ENCODE measurements around the gene CUL5. TPM values are rescaled to one million over a fixed set of nuclear protein-coding genes. Genes with fewer than 3 reads are reported as not detected.
A peak's percentile ranks its signal among the peaks of the same experiment; 100 is the strongest.
"Not testable (repeated sequence)": the region's sequence is repeated elsewhere in the genome, so short reads cannot be mapped to it uniquely, and the experiment has no call there.

The CUL5 gene
- total and polyA plus RNA-seq, 7 donors, result 7.1 to 33.7 (median 26.5) TPM

DNA sequence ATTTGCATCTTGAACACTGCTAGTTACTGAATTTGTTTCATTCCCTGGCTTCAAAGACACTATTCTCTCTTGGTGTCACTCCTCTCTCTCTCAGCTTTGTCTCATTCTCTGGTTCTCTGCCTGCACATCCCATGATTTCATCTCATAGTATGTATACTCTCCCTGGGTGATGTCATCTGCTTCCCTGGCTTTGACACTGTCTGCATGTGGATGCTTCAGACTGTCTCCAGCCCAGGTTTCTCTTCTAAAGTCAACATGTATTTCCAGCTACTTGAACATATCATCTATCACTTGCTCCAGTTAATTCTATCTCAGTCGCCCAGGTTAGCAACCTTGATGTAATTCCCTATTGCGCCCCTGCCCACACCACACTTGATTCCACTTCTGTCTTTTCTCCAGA, 103.4 kb downstream of the CUL5 start:
- no peak for DNase-seq
- H3K27me3 ChIP-seq, result no peaks in the 10 kb centered on the region
- 92 to 97% methylated on average over 2 of the region's 2 CpGs for WGBS, 2 donors
- H3K4me3 ChIP-seq, result no peak overlapping the region
- no peak overlapping the region for H3K27ac ChIP-seq
- H3K9me3 ChIP-seq, result no peaks in the 10 kb centered on the region
- peaks cover 0 to 10% (median 0%) of the 10 kb centered on the region in 4 donors for H3K36me3 ChIP-seq
- intact Hi-C loops (cut with DNase I), result no loop called here
- TF ChIP-seq, protein P1, sequence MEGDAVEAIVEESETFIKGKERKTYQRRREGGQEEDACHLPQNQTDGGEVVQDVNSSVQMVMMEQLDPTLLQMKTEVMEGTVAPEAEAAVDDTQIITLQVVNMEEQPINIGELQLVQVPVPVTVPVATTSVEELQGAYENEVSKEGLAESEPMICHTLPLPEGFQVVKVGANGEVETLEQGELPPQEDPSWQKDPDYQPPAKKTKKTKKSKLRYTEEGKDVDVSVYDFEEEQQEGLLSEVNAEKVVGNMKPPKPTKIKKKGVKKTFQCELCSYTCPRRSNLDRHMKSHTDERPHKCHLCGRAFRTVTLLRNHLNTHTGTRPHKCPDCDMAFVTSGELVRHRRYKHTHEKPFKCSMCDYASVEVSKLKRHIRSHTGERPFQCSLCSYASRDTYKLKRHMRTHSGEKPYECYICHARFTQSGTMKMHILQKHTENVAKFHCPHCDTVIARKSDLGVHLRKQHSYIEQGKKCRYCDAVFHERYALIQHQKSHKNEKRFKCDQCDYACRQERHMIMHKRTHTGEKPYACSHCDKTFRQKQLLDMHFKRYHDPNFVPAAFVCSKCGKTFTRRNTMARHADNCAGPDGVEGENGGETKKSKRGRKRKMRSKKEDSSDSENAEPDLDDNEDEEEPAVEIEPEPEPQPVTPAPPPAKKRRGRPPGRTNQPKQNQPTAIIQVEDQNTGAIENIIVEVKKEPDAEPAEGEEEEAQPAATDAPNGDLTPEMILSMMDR (IDR thresholded peaks at IDR 0.05), result no peak
- TF ChIP-seq EP300 (IDR thresholded peaks at IDR 0.05) (no peak), POLR2A (IDR thresholded peaks at IDR 0.05) (no peak), POLR2AphosphoS5 (IDR thresholded peaks at IDR 0.05) (no peak)
- H3K4me1 ChIP-seq, result peaks cover 0 to 21% (median 20%) of the 10 kb centered on the region in 4 donors

DNA sequence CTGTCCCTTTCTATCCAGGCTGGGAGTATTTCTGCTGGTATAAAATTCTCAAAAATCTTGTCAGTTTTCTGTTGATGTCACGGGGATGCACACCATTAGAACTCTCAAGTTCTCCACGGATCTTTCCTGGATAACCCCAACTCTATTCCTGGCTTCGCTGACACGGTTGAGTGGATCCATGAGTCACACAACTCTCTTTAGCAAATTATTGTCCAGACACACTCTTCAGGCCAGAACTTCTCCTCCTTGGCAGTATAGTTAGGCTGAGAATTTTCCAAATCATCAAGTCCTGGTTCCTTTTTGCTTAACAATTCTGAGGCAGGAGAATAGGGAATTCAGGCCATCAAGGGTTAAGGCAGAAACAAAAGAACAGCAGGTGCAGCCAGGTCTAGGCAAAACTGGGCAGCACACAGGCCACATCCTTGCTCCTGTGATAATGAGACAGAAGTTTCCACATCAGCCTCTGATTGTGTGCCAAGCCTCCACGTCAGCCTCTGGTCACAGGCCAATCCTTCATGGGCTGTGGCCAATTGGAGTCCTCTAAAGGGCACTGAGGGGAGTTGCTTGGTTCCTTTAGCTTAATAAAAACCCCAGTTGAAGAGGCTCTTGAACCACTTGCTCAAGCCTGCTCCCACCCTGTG, 106.9 kb downstream of the CUL5 start:
- TF ChIP-seq, protein P1 (IDR thresholded peaks at IDR 0.05), result no peak
- TF ChIP-seq POLR2AphosphoS5 (IDR thresholded peaks at IDR 0.05), result peak in 3 of 4 donors; percentile 61 to 71 (median 69)
- no peak for TF ChIP-seq EP300 (IDR thresholded peaks at IDR 0.05)
- no peak for TF ChIP-seq POLR2A (IDR thresholded peaks at IDR 0.05)
- Histone ChIP-seq H3K27ac (peak overlapping the region; percentile 72 to 90 (median 82)), H3K9me3 (no peaks in the 10 kb centered on the region), H3K36me3 (no peaks in the 10 kb centered on the region), H3K4me3 (no peak overlapping the region), H3K27me3 (no peaks in the 10 kb centered on the region), H3K4me1 (peaks cover 0 to 21% (median 20%) of the 10 kb centered on the region in 4 donors)
- WGBS, 2 donors, result 32 to 51% methylated on average over 5 of the region's 5 CpGs
- peak; percentile 94 for DNase-seq
- intact Hi-C loops (cut with DNase I), result loop anchor here (5.0 kb wide), 3 partner anchors 88 to 352 kb away; partner anchors contain the start of genes C11orf65 and CUL5

DNA sequence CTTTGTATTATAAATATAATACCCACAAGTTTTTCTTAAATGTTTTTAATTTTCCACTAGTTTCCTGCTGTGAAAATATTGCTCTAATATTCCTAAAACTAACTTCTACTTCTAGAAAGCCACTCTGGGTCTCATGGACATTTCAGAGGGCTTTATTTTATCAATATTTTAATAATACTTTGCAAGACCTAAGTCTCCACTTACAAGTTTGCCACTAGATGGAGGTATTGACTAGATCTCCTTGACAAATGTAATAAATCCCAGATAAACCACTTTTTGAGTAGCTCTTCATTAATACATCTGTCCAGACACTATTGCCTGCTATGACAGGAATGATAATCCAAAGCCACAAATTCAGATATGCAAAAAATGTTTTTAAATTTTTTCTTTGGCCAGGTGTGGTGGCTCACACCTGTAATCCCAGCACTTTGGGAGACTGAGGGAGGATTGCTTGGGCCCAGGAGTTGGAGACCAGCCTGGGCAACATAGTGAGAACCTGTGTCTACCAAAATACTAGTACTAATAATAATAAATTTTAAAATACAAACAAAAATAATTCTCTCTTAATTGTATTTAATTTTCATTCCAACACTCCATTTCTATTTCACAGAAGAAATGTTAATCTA, 109.2 kb downstream of the CUL5 start:
- Histone ChIP-seq H3K36me3 (no peaks in the 10 kb centered on the region), H3K27ac (no peak overlapping the region), H3K9me3 (no peaks in the 10 kb centered on the region), H3K4me3 (no peak overlapping the region), H3K4me1 (peaks cover 0 to 35% (median 34%) of the 10 kb centered on the region in 4 donors), H3K27me3 (no peaks in the 10 kb centered on the region)
- TF ChIP-seq, protein P1 (IDR thresholded peaks at IDR 0.05), result peak in 3 of 4 experiments; percentile 21 to 43 (median 22)
- TF ChIP-seq POLR2AphosphoS5 (IDR thresholded peaks at IDR 0.05) (no peak), EP300 (IDR thresholded peaks at IDR 0.05) (no peak), POLR2A (IDR thresholded peaks at IDR 0.05) (no peak)
- DNase-seq, result no peak
- intact Hi-C loops (cut with DNase I), result loop anchor here (5.0 kb wide), 3 partner anchors 91 to 349 kb away; partner anchors contain the start of genes C11orf65 and CUL5

DNA sequence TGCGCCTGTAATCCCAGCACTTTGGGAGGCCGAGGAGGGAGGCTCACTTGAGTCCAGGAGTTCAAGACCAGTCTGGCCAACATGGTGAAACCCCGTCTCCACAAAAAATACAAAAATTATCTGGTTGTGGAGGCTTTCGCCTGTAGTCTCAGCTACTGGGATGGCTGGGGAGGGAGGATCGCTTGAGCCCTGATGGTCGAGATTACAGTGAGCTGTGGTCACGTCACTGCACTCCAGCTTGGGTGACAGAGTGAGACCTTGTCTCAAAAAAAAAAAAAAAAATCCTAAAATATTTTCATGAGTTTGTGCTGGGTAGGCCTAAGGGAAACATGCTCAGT, 112.2 kb downstream of the CUL5 start:
- DNase-seq, H3K27me3 ChIP-seq, H3K36me3 ChIP-seq, H3K9me3 ChIP-seq: not testable (repeated sequence)
- WGBS, 2 donors, result 52 to 70% methylated on average over 7 of the region's 7 CpGs
- peak overlapping the region; percentile 87 to 96 (median 92) for H3K27ac ChIP-seq
- peaks cover 0 to 45% (median 41%) of the 10 kb centered on the region in 4 donors for H3K4me1 ChIP-seq
- intact Hi-C loops (cut with DNase I), result loop anchor here (2.0 to 10.0 kb wide), 2 partner anchors 102 to 544 kb away; partner anchors contain the start of genes ATM, DDX10 and NPAT
- H3K4me3 ChIP-seq, result peak overlapping the region in 3 of 4 donors; percentile 61 to 84 (median 82)
